Measurements from ENCODE around the gene CYP4F2.
"Not testable (repeated sequence)": the region's sequence is repeated elsewhere in the genome, so short reads cannot be mapped to it uniquely, and the experiment has no call there.

The CYP4F2 gene

GRCh38 chr19:15843203-15843893 lies 54.5 kb downstream of the CYP4F2 start:
- DNase-seq, result no peak

- DNase-seq, result no peak
Measured at GRCh38 chr19:15841875-15842569, 55.9 kb downstream of the CYP4F2 start.

GRCh38 chr19:15840833-15841232 lies 57.0 kb downstream of the CYP4F2 start:
- DNase-seq, result no peak

GRCh38 chr19:15839888-15840287 lies 58.0 kb downstream of the CYP4F2 start:
- DNase-seq, result not testable (repeated sequence)

GRCh38 chr19:15838351-15838750 lies 59.5 kb downstream of the CYP4F2 start:
- DNase-seq, result no peak

- no peak for DNase-seq
Measured at GRCh38 chr19:15837221-15837731, 60.6 kb downstream of the CYP4F2 start.

GRCh38 chr19:15836330-15837220 lies 61.3 kb downstream of the CYP4F2 start:
- DNase-seq, result peak; percentile 97

GRCh38 chr19:15835565-15836329 lies 62.1 kb downstream of the CYP4F2 start:
- DNase-seq, result not testable (repeated sequence)

GRCh38 chr19:15834232-15834631 lies 63.6 kb downstream of the CYP4F2 start:
- not testable (repeated sequence) for DNase-seq

- DNase-seq, result no peak
Measured at GRCh38 chr19:15831626-15832025, 66.2 kb downstream of the CYP4F2 start.

GRCh38 chr19:15829786-15830185 lies 68.1 kb downstream of the CYP4F2 start:
- DNase-seq, result no peak

- DNase-seq, result no peak
Measured at GRCh38 chr19:15829306-15829698, 68.6 kb downstream of the CYP4F2 start.

GRCh38 chr19:15828611-15829305 lies 69.1 kb downstream of the CYP4F2 start:
- not testable (repeated sequence) for DNase-seq

- no peak for DNase-seq
Measured at GRCh38 chr19:15828121-15828610, 69.7 kb downstream of the CYP4F2 start.
